ENCODE measurements around the gene SRPX. TPM values are rescaled to one million over a fixed set of nuclear protein-coding genes. Genes with fewer than 3 reads are reported as not detected.

Gene SRPX
- total RNA-seq, 1 donor from 2014 or later: 59.0 TPM

DNA sequence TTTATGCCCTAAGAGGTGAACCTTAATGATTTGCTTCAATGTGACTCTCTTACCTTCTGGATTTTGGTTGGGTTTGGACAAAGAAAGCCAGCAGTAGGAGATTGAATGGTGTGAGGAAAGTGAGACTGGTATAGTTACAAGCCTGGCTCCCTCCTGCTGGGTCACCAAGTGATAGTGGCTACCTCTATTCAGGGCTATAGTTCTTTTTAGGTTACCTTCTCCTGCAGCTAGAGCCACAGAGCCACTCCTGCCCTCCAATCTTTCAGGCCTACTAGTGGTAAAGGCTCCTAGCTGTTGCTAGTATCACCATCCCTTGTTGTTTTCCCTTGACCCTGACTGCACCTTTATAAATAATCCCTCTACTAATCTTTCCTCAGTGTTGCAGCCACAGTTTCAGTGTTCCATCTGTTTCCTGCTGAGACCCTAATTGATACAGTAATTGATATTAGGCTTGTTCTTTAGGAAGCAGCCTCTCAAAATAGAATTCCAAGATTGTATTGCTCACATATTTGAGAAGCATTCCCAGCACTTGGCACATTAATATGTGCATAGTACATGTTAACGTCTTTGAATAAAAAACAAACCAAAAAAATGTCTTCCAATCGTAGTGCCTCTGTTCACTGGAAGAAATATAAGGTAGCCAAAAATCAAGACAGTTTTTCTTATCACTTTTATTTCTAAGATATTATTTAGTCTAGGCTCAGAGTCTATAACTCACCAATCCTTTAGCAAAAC, 82.3 kb downstream of the SRPX start:
- Histone ChIP-seq H3K27me3 (ENCODE audit: low read depth) (no peaks in the 10 kb centered on the region), H3K27ac (no peak overlapping the region), H3K4me3 (no peak overlapping the region), H3K36me3 (no peaks in the 10 kb centered on the region), H3K9me3 (no peaks in the 10 kb centered on the region), H3K4me1 (no peaks in the 10 kb centered on the region)
- no peak for ATAC-seq
- no peak for DNase-seq
- TF ChIP-seq, protein P1, sequence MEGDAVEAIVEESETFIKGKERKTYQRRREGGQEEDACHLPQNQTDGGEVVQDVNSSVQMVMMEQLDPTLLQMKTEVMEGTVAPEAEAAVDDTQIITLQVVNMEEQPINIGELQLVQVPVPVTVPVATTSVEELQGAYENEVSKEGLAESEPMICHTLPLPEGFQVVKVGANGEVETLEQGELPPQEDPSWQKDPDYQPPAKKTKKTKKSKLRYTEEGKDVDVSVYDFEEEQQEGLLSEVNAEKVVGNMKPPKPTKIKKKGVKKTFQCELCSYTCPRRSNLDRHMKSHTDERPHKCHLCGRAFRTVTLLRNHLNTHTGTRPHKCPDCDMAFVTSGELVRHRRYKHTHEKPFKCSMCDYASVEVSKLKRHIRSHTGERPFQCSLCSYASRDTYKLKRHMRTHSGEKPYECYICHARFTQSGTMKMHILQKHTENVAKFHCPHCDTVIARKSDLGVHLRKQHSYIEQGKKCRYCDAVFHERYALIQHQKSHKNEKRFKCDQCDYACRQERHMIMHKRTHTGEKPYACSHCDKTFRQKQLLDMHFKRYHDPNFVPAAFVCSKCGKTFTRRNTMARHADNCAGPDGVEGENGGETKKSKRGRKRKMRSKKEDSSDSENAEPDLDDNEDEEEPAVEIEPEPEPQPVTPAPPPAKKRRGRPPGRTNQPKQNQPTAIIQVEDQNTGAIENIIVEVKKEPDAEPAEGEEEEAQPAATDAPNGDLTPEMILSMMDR (IDR thresholded peaks at IDR 0.05): no peak
- intact Hi-C loops (cut with DNase I): no loop called here

DNA sequence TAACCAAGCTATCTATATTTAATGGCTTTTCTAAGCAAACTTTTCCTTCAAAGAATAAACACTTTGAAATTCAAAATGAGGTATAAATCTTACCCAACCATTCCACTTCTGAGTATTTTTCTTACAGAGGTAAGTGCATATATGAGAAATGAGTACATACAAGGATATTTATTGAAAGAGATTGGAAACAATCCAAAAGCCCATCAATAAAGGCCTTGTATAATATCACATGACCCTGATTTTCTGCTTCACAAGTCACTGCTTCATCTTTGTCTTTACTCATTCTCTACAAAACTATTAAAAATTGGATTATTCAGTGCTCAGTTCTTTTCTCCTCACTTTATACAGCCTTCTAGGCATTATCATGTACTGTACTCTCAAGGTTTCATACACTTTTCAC, 91.3 kb downstream of the SRPX start:
- intact Hi-C loops (cut with DNase I): no loop called here
- Histone ChIP-seq H3K4me3 (no peak overlapping the region), H3K36me3 (no peaks in the 10 kb centered on the region), H3K27me3 (ENCODE audit: low read depth) (no peaks in the 10 kb centered on the region), H3K9me3 (no peaks in the 10 kb centered on the region), H3K27ac (no peak overlapping the region), H3K4me1 (no peaks in the 10 kb centered on the region)
- ATAC-seq (no peak), DNase-seq (no peak)
- TF ChIP-seq, protein P1 (IDR thresholded peaks at IDR 0.05): no peak

DNA sequence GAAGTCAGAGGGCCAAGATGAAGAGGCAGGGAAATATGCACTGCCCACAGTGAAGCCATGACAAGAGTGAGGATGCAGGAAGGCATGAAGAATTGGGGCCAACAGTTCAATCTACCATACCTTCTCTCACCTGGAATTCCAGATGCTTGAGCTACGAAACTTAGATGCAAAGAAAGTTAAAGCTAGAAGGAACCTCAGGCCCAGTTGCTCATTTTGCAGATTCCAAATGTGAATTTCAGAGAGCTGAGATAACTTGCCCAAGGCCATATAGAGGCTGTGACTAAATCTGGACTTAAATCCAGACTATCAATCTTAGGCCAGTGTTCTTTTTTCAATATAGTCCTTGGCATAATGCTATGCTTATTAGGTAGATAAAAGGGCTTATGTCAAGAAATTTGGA, 92.7 kb downstream of the SRPX start:
- Histone ChIP-seq H3K9me3 (no peaks in the 10 kb centered on the region), H3K36me3 (no peaks in the 10 kb centered on the region), H3K4me1 (no peaks in the 10 kb centered on the region), H3K4me3 (no peak overlapping the region), H3K27ac (no peak overlapping the region), H3K27me3 (ENCODE audit: low read depth) (no peaks in the 10 kb centered on the region)
- intact Hi-C loops (cut with DNase I): no loop called here
- TF ChIP-seq, protein P1 (IDR thresholded peaks at IDR 0.05): no peak
- no peak for ATAC-seq
- no peak for DNase-seq

DNA sequence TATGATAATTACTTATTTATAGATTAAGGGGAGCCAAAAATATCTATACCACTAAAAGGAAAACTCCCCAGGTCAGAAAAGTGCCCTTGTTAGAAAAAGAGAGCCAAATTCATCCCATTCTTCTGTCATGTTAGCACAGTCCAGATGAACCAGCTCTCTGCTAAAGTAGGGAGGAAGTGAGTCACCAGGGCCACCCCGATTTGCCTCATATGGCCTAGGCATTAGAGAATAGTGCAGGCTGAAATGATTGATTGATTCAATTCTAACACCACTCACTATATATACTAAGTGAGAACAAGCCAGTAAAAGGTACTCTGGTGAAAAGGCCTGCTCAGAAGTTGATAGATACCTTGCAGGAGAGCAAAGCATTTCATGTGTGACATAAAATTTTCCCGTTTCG, 94.5 kb downstream of the SRPX start:
- Histone ChIP-seq H3K36me3 (no peaks in the 10 kb centered on the region), H3K4me3 (no peak overlapping the region), H3K4me1 (no peaks in the 10 kb centered on the region), H3K9me3 (no peaks in the 10 kb centered on the region), H3K27me3 (ENCODE audit: low read depth) (no peaks in the 10 kb centered on the region), H3K27ac (no peak overlapping the region)
- DNase-seq (no peak), ATAC-seq (no peak)
- TF ChIP-seq, protein P1 (IDR thresholded peaks at IDR 0.05): no peak
- intact Hi-C loops (cut with DNase I): no loop called here

DNA sequence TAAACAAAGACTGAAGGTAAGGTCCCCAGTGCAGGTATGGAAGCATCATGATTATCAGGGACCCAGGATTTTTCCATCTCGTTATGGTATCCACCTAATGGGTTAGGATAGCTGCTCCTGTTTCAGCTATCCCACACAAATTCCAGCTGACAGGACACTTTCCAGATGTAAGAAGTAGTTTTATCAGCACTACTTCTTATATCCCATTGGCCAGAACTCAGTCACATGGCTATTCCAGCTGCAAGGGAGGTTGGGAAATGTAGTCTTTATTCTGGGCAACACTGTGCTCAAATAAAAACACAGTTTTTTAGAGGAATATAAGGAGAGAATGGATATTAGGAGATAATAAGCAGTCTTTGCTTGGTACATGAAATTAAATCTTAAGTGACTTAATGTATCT, 96.7 kb downstream of the SRPX start:
- intact Hi-C loops (cut with DNase I): no loop called here
- Histone ChIP-seq H3K4me1 (no peaks in the 10 kb centered on the region), H3K36me3 (no peaks in the 10 kb centered on the region), H3K27ac (no peak overlapping the region), H3K9me3 (no peaks in the 10 kb centered on the region), H3K4me3 (no peak overlapping the region), H3K27me3 (ENCODE audit: low read depth) (no peaks in the 10 kb centered on the region)
- TF ChIP-seq, protein P1 (IDR thresholded peaks at IDR 0.05): no peak
- DNase-seq (no peak), ATAC-seq (no peak)

Measured in lower lobe of right lung (tissue), 2 donors.